GM19455 (cell line): ENCODE measurements around the gene SYNPO2L.
"Not testable (repeated sequence)": the region's sequence is repeated elsewhere in the genome, so short reads cannot be mapped to it uniquely, and the experiment has no call there.

Experiments used
- ATAC-seq: cut with Tn5 transposase; IDR thresholded peaks from one replicate; pipeline ENCODE4 v1.9.1; 2021; ENCODE audit not compliant: unreplicated experiment

The SYNPO2L gene

GRCh38 chr10:73655990-73656298 is at the start of gene SYNPO2L:
Gene SYNPO2L (minus strand): TSS chr10:73656029. CDS start chr10:73655922, 107 bp downstream.
- ATAC-seq, result no peak

- ATAC-seq, result not testable (repeated sequence)
Measured at GRCh38 chr10:73703924-73704323, 48.1 kb upstream of the SYNPO2L start.

- not testable (repeated sequence) for ATAC-seq
Measured at GRCh38 chr10:73698819-73699218, 43.0 kb upstream of the SYNPO2L start.

- ATAC-seq, result not testable (repeated sequence)
Measured at GRCh38 chr10:73697675-73698159, 41.9 kb upstream of the SYNPO2L start, which contains the start of gene AGAP5. Gene AGAP5 (minus strand): TSS chr10:73698109. CDS start chr10:73697755, 354 bp downstream.

GRCh38 chr10:73695302-73695701 is 39.5 kb upstream of the SYNPO2L start:
- not testable (repeated sequence) for ATAC-seq

- ATAC-seq, result not testable (repeated sequence)
Measured at GRCh38 chr10:73690755-73691154, 34.9 kb upstream of the SYNPO2L start.

- not testable (repeated sequence) for ATAC-seq
Measured at GRCh38 chr10:73689596-73689995, 33.8 kb upstream of the SYNPO2L start.

GRCh38 chr10:73687641-73688040 is 31.8 kb upstream of the SYNPO2L start:
- ATAC-seq, result not testable (repeated sequence)

GRCh38 chr10:73674546-73674945 is 18.7 kb upstream of the SYNPO2L start:
- ATAC-seq, result not testable (repeated sequence)

- ATAC-seq, result not testable (repeated sequence)
Measured at GRCh38 chr10:73668378-73668777, 12.5 kb upstream of the SYNPO2L start.

- ATAC-seq, result not testable (repeated sequence)
Measured at GRCh38 chr10:73666153-73666809, 10.5 kb upstream of the SYNPO2L start.

- ATAC-seq, result not testable (repeated sequence)
Measured at GRCh38 chr10:73665581-73665980, 9.8 kb upstream of the SYNPO2L start.

GRCh38 chr10:73664156-73665040 is 8.6 kb upstream of the SYNPO2L start:
- not testable (repeated sequence) for ATAC-seq

- not testable (repeated sequence) for ATAC-seq
Measured at GRCh38 chr10:73663621-73664020, 7.8 kb upstream of the SYNPO2L start.

GRCh38 chr10:73662705-73663104 is 6.9 kb upstream of the SYNPO2L start:
- ATAC-seq, result not testable (repeated sequence)

GRCh38 chr10:73655257-73655989 is 406 bp downstream of the SYNPO2L start:
- no peak for ATAC-seq

GRCh38 chr10:73653701-73654100 is 2.1 kb downstream of the SYNPO2L start:
- no peak for ATAC-seq

- no peak for ATAC-seq
Measured at GRCh38 chr10:73653195-73653594, 2.6 kb downstream of the SYNPO2L start.

- ATAC-seq, result no peak
Measured at GRCh38 chr10:73650537-73651331, 5.1 kb downstream of the SYNPO2L start.

GRCh38 chr10:73649876-73650536 is 5.8 kb downstream of the SYNPO2L start:
- no peak for ATAC-seq
